Testis (tissue), 3 donors: ENCODE data around the gene BMP4. TPM values are rescaled to one million over a fixed set of nuclear protein-coding genes. Genes with fewer than 3 reads are reported as not detected.

Experiments
- DNase-seq: peaks from one replicate; pipeline ENCODE4 v3.0.0-alpha.2; 2019
- H3K27ac ChIP-seq, 2 donors: fragments of 200-600 bp; sonication (generic); one replicate each; pipeline ENCODE4 v1.5.1; 2019
- H3K27me3 ChIP-seq: fragments of 200-600 bp; sonication (generic); one replicate; pipeline ENCODE4 v1.5.1; 2019
- H3K36me3 ChIP-seq: fragments of 200-600 bp; sonication (generic); one replicate; pipeline ENCODE4 v1.5.1; 2017; ENCODE audit warnings: low read depth; ENCODE audit errors: missing control alignments
- H3K4me1 ChIP-seq: fragments of 200-600 bp; sonication (generic); one replicate; pipeline ENCODE4 v1.5.1; 2019
- H3K4me3 ChIP-seq, 2 donors: fragments of 200-600 bp; sonication (generic); one replicate each; pipeline ENCODE4 v1.5.1; 2017 to 2019
- H3K9me3 ChIP-seq: fragments of 200-600 bp; sonication (generic); one replicate; pipeline ENCODE4 v1.5.1; 2017
- CTCF ChIP-seq, 3 experiments: fragments of 450-650 bp in 2 of 3; fragments of 200-600 bp in 1 of 3; sonication (generic) in 1 of 3; IDR thresholded peaks; one replicate each; pipeline ENCODE4 v1.5.1; 2016 to 2019; ENCODE audit warnings: antibody characterized with exemption in 3 of 3, mild to moderate bottlenecking in 2 of 3, moderate library complexity in 1 of 3
- POLR2A ChIP-seq: fragments of 450-650 bp; IDR thresholded peaks from one replicate; pipeline ENCODE4 v1.6.1; 2017; ENCODE audit warnings: antibody characterized with exemption, mild to moderate bottlenecking, moderate library complexity
- WGBS, 2 donors: methylation state at CpG; one replicate each; pipeline ENCODE4 v1.1.5; 2018; 5-methylcytosine and 5-hydroxymethylcytosine counted together
- intact Hi-C: fragments of 100-400 bp; cut with DNase I; formaldehyde crosslinking; loops from one replicate; pipeline ENCODE4 v1.15.1; 2023; ENCODE audit warnings: low total_unique reads
- polyA plus RNA-seq: library from polyadenylated mRNA; stranded (reverse); fragments of 350-450 nt; fragmentation: Illumina TruSeq; extraction: RNeasy Lipid Tissue Mini Kit (QIAGEN cat#74804); gene quantifications from one replicate; pipeline ENCODE4 v1.2.3, GENCODE V29; 2014; ENCODE audit warnings: low read depth, low replicate concordance; ENCODE audit not compliant: insufficient read depth
- total RNA-seq, 2 donors: library from RNA; depleted of rRNA; stranded (reverse); fragments of >200 nt; gene quantifications; one replicate each; pipeline ENCODE4 v1.2.3, GENCODE V29; 2016

The BMP4 gene
- total and polyA plus RNA-seq, 3 donors from 2014 or later, result 2.0 to 8.4 (median 3.5) TPM

GRCh38 chr14:53921027-53921426 lies 35.6 kb downstream of the BMP4 start:
- no peak overlapping the region for H3K27ac ChIP-seq
- WGBS, 2 donors, result 62 to 83% methylated on average over 3 of the region's 3 CpGs
- no peaks in the 10 kb centered on the region for H3K27me3 ChIP-seq
- no peaks in the 10 kb centered on the region for H3K4me1 ChIP-seq
- no peaks in the 10 kb centered on the region for H3K36me3 ChIP-seq
- no peak for DNase-seq
- no peak overlapping the region for H3K4me3 ChIP-seq
- TF ChIP-seq CTCF (IDR thresholded peaks at IDR 0.05) (no peak), POLR2A (no peak)
- intact Hi-C loops, result no loop called here
- H3K9me3 ChIP-seq, result no peaks in the 10 kb centered on the region

- H3K9me3 ChIP-seq, result no peaks in the 10 kb centered on the region
- TF ChIP-seq CTCF (IDR thresholded peaks at IDR 0.05) (no peak), POLR2A (no peak)
- intact Hi-C loops, result no loop called here
These were observed 40.4 kb downstream of the BMP4 start for GRCh38 chr14:53916239-53916638.

GRCh38 chr14:53915364-53916014 lies 41.1 kb downstream of the BMP4 start:
- no peak for DNase-seq
- Histone ChIP-seq H3K27me3 (no peaks in the 10 kb centered on the region), H3K4me3 (no peak overlapping the region), H3K27ac (no peak overlapping the region), H3K4me1 (no peaks in the 10 kb centered on the region), H3K36me3 (no peaks in the 10 kb centered on the region), H3K9me3 (no peaks in the 10 kb centered on the region)
- WGBS, 2 donors, result 68 to 71% methylated on average over 4 of the region's 4 CpGs
- TF ChIP-seq CTCF (IDR thresholded peaks at IDR 0.05), result no peak
- intact Hi-C loops, result no loop called here

More at GRCh38 chr14:53916239-53916638, 40.4 kb downstream of the BMP4 start:
- H3K4me3 ChIP-seq, result no peak overlapping the region
- H3K4me1 ChIP-seq, result no peaks in the 10 kb centered on the region
- no peak for DNase-seq
- H3K27me3 ChIP-seq, result no peaks in the 10 kb centered on the region
- H3K27ac ChIP-seq, result no peak overlapping the region
- 62 to 63% methylated on average over 1 of the region's 1 CpG for WGBS, 2 donors
- no peaks in the 10 kb centered on the region for H3K36me3 ChIP-seq

GRCh38 chr14:53912021-53912420 lies 44.6 kb downstream of the BMP4 start:
- Histone ChIP-seq H3K4me1 (no peaks in the 10 kb centered on the region), H3K4me3 (no peak overlapping the region), H3K9me3 (no peaks in the 10 kb centered on the region), H3K27me3 (no peaks in the 10 kb centered on the region), H3K27ac (no peak overlapping the region), H3K36me3 (no peaks in the 10 kb centered on the region)
- no peak for DNase-seq
- no peak for TF ChIP-seq CTCF (IDR thresholded peaks at IDR 0.05)
- TF ChIP-seq POLR2A, result no peak
- WGBS, 2 donors, result 43 to 44% methylated on average over 1 of the region's 1 CpG
- intact Hi-C loops, result no loop called here

- WGBS, 2 donors, result 66 to 80% methylated on average over 2 of the region's 2 CpGs
- Histone ChIP-seq H3K9me3 (no peaks in the 10 kb centered on the region), H3K27me3 (no peaks in the 10 kb centered on the region), H3K27ac (no peak overlapping the region), H3K4me1 (no peaks in the 10 kb centered on the region), H3K4me3 (no peak overlapping the region), H3K36me3 (no peaks in the 10 kb centered on the region)
- no peak for DNase-seq
- no peak for TF ChIP-seq CTCF (IDR thresholded peaks at IDR 0.05)
- no peak for TF ChIP-seq POLR2A
- intact Hi-C loops, result no loop called here
These were observed 48.2 kb downstream of the BMP4 start for GRCh38 chr14:53908416-53908815.
